Glomerular endothelial cell (primary cell): ENCODE results near the gene HLA-DQB2. TPM values are rescaled to one million over a fixed set of nuclear protein-coding genes. Genes with fewer than 3 reads are reported as not detected.
"Not testable (repeated sequence)": the region's sequence is repeated elsewhere in the genome, so short reads cannot be mapped to it uniquely, and the experiment has no call there.

Source experiments
- DNase-seq: peaks from one replicate; pipeline ENCODE4 v3.0.0-alpha.2; 2011; ENCODE audit warnings: low read depth, low spot score; ENCODE audit errors: extremely low read depth
- total RNA-seq: library from RNA; depleted of rRNA; stranded (reverse); fragments of >200 nt; gene quantifications from 2 replicates; pipeline ENCODE4 v1.2.3, GENCODE V29; 2015

Gene HLA-DQB2
- total RNA-seq: not detected in 2 replicates

DNA sequence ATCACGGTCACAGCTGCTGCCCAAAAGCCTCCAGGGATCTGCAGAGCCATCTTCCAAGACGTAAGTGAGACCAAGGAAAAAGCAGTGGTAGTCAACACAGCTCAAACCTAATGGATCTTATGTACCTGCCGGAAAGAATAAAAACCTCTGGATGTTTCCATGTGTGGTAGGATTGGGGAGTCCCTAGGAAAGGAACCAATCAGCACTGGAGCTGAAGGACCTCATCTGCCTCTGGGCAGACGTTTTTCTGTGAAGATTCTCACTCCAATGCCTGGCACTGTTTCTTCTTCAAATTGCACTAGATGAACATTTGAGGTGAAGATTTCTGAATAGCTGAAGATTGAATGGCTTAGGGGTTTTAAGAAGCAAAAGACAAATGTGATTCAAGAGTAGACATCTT, at the start of gene HLA-DQB2:
HLA-DQB2 (minus strand) TSS at position 112 of the 400 bp plus-strand sequence; CDS start at position 50, 62 bp downstream.
- DNase-seq: no peak

DNA sequence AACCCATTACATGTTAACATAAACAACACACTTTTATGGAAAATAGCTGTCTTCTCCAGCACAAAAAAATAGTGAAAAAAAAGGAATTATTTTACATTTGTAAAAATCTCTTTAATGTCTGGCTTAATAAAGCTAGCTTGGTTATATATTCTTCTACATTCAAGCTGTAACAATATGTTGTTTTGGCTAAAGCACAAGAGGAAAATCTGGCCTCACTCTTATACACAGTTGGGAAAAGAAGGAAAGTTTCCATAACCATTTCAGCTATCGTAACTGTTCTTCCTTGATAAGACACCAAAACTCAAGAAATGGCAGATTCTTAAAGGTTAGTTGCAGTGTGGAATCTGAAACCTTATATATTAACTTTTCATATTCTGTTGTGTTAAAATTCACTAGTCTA, 45.8 kb upstream of the HLA-DQB2 start:
- DNase-seq: no peak

DNA sequence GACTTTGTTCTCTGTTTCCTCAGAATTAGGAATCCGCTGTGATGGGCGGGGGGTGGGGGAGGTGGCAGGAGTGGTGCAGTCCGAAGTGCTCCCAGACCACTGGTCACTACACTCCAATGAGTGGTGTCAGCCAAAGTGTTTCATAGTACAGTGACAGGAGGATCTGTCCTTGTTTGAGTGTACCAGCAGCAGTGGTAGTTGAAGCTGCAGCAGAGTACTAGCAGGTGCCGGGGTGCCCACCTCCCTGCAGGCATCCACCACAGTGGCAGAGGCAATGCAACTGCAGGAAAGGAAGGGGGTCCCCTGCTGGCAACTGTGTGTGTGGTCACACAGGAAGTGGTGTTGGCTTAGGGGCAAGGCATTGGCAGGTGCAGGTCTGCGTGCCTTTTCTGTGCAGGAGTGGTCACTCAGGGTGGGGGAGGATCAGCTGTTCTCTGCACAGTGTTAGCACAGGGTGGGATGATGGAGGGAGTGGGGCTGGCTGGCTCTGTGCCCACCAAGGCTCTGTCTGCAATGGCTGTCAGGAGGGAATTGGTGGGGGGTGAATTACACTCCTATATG, 43.8 kb upstream of the HLA-DQB2 start:
- DNase-seq: no peak

DNA sequence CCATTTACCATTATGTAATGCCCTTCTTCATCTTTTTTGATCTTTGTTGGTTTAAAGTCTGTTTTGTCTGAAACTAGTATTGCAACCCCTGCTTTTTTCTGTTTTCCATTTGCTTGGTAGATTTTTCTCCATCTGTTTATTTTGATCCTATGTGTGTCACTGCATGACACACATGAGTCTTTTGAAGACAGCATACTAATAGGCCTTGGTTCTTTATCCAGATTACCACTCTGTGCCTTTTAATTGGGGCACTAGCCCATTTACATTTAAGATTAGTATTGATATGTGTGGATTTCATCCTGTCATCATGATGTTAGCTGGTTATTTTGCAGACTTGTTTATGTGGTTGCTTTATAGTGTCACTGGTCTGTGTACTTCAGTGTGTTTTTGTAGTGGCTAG, 42.1 kb upstream of the HLA-DQB2 start:
- DNase-seq: not testable (repeated sequence)

DNA sequence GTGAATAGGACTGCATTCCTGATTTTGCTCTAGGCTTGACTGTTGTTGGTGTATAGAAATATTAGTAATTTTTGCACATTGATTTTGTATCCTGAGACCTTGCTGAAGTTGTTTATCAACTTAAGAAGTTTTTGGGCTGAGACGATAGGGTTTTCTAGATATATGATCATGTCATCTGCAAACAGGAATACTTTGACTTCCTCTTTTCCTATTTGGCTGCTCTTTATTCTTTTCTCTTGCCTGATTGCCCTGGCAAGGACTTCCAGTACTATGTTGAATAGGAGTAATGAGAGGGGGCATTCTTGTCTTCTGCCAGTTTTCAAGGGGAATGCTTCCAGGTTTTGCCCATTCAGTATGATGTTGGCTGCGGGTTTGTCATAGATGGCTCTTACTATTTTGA, 40.1 kb upstream of the HLA-DQB2 start:
- DNase-seq: no peak

DNA sequence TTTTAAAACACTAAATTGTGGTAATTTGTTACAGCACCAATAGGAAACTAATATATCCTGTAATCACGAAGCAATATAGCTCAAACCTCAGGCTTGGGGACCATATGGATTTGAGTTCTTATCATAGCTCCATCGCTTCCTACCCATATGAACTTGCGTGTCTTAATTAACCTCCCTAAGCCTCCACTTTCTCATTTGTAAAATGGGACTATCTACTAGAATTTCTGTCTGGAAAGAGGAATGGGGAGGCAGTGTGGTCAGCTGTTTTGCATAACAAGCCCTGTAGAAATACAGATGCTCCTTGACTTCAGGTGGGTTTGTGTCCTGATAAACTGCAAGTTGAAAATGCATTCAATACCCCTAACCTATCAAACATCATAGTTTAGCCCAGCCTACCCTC, 36.4 kb upstream of the HLA-DQB2 start:
- DNase-seq: no peak

DNA sequence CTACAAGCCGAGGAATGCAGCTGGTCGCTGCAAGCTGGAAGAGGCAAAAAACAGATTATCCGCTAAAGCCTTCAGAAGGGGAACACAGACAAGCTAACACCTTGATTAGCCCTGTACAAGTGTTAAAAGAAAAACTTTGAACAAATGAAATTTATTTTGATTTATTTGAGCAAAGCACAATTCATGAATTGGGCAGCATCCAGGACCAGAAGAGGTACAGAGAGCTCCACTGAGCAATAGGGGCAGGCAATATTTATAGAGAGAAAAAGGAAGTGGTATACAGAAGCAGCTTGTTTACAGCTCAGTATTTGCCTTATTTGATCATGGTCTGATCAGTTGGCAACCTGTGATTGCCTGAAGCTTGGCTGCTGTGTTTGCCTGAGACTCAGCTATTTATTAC, 35.8 kb upstream of the HLA-DQB2 start:
- DNase-seq: no peak

DNA sequence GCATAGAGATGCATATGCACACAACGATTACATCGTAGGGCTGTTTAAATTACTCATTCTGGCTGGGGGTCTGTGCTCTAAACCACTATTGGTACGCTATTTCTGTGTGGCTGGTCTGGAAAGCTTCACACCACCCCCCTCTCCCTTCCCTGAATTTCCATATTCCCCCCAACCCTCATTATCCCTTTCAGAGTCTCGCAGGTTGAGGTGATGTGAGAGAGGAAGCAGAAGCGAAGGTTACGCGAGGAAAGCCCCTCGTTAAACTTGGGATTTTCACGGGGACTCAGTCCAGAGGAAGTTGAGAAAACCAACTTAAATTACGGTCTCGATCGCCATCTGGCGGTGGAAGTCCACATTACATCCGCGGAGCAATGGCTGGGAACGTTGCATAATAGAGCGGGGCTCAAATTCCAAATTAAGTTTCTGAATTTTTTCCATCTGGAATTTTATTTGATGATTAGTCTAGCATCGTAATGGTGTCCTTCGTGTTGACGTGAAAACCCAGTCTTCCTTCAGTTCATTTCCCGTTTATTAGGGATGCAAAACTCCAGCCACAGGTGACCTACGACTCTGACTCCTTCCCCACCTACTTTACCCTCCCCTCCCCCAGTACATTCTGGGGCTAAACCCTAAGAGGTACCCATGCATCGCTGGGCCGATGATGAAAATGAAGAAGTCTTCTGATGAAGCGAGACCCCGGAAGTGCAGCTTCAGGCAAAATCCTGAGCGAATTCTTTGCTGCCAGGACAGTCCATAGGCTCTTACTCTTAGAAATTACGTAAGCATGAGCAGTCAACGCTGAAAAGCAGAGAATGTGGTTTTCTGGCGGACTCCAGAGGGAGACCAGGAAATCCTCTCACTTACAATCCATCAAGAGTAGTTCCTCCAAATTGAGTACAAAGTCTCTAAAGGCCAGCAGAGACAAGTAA, 33.8 kb upstream of the HLA-DQB2 start:
- DNase-seq: no peak

DNA sequence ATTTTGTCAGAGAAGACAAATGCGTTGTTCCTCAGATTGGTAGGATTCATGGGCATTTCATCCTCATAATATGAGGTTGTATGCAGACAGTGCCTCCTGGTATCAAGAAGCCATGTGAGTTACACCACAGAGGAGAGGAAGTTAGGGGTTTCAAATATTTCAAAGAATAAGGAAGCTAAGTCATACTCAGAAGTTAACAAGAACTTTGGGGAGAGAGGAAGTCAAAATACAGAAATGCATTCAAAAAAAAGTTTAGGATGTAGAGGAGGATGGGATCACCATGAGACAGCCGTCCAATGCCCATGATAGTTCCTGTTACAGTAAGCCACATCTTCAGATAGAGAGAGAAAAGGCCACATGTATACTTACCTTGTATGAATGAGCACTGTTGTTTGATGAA, 31.2 kb upstream of the HLA-DQB2 start:
- no peak for DNase-seq

DNA sequence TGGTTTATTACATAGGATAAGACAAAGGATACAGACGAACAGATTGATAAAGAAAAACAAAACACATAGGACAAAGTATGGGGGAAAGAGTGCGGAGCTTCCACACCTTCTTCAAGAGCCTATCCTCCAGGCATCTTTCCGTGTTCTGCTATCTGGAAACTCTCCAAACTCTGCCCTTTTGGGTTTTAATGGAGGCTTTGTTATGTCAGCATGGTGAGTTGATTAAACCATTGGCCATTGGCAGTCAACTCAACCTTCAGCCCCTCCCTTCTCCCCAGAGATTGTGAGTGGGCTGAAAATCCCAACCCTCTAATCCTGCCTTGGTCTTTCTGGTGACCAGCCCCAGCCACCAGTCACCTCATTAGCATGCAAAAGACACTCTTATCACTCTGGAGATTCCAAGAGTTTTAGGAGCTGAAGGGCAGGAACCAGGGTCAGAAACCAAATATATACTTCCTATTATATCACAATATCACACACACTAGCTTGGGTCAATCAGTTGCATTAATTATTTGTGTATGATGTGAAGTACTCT, 29.6 kb upstream of the HLA-DQB2 start:
- no peak for DNase-seq

DNA sequence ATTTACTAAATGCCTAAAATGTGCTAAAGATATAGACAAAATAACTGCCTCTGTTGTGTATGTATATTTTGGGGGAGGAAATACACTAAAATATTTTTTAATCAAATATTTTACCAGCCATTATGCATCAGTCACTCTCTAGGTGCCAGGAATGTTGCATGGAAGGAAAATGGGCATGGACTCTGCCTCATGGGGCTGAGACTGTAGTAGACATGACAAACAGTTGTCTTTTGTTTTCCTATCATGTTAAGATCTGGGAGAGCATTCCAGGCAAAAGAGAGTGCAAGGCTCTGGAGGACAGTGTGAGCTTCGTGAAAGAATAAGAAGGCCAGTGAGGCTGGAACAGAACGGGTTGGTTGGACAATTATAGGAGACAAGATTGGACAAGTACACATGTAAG, 27.0 kb upstream of the HLA-DQB2 start:
- no peak for DNase-seq

DNA sequence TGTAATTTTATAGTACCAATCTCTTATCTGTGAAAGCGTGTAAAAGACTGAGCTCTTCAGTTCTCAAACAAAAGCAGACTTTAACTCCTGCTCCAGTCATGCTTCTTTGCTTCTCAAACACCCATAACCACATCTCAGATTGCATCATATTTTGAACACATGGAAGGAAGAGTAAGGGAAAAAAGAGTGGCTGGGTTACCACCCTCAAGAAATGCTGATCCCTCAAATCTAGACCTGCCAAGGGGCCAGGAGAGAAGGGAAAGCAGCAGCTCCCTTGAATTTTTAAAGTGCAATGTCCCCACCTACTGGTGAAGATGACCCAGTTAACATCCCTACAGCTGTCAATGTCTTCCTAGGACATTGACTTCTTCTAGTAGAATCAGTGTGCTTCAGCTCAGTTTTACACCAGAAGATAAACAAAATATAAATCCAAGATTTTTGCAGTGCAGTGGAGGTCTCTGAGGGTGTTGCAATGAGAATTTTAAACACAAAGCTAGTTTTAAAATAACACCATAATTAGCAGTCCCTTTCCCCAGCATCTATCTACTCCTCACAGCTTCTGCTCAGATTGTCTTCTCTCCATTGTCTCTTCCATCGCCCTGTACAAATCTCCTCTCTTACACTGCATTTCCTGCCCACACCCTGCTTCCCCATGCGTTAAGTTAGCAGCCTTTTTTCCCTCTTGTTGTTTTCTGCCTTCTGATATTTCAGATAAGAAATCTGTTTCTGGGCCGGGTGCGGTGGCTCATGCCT, 22.6 kb upstream of the HLA-DQB2 start:
- DNase-seq: no peak

DNA sequence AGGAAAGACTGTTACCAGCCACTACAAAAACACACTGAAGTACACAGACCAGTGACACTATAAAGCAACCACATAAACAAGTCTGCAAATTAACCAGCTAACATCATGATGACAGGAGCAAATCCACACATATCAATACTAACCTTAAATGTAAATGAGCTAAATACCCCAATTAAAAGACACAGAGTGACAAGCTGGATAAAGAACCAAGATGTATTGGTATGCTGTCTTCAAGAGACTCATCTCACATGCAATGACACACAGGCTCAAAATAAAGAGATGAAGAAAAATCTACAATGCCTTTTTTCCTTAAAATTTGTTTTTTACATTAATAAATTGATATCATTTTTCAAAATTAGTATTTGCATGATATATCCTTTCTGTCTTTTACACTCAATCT, 19.6 kb upstream of the HLA-DQB2 start:
- not testable (repeated sequence) for DNase-seq

DNA sequence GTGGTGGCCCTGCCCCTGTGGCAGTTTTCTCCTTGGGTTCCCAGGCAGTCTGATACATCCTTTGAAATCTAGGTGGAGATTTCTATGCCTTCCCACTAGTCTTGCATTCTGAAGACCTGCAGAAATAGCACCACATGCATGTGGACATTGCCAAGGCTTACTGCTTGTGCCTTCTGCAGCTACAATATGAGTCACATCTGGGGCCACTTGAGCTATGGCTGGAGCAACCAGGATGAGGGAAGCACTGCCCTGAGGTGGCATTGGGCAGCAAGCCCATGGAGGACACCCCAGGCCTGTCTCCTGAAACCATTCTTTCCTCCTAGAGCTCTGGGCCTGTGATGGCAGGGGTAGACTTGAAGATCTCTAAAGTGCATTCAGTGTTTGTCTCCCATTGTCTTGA, 15.7 kb upstream of the HLA-DQB2 start:
- DNase-seq: no peak

DNA sequence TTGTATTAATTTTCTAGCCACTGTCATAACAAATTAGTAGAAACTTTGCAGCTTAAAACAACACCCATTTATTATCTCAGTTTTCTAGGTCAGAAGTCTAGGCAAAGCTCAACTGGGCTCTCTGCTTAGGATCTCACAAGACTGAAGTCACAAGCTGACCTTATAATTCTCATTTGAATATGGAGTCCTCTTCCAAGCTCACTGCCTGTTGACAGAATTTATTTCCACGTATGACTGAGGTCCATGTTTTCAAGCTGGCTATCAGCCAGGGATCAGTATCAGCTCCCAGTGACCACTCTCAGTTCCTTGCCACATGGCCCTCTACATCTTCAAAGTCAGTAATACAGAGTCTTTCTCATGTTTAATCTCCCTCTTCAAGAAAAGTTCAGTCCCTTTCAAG, 11.7 kb upstream of the HLA-DQB2 start:
- DNase-seq: no peak

DNA sequence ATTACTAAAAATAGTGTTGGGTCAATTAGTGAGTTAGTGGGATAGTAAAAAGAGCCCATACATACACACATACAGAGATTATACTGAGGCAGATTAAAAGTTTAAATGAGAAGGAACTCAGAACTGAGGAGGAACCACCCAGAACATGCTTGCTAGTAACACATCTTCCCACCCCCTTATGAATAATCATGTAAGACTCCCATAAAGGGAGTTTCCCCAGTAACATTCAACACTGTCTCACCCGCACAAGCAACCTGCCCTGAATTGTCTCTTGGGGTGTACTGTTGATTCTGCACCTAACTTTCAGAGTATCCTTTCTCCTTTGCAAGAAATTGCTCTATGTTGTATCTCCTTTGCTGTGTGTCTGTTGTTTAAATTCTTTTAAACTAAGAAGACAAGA, 11.1 kb upstream of the HLA-DQB2 start:
- no peak for DNase-seq

DNA sequence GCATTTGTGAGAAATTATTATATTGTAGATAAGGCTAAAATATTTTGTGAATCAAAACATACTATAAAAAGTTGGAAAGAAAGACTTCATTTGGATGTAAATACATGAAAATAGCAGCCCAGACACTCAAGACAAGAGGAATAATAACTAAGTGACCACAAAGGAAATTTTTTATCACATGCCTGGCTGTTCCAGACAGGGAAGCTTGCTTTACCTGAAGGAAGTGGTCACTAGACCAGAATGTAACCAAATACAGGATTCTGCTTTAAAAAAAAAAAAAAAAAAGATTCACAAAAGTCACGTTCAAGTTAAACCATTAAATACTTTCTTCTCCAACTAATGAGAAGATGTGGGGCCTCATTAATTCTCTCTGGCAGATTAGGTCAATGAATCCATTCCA, 9.3 kb upstream of the HLA-DQB2 start:
- no peak for DNase-seq

DNA sequence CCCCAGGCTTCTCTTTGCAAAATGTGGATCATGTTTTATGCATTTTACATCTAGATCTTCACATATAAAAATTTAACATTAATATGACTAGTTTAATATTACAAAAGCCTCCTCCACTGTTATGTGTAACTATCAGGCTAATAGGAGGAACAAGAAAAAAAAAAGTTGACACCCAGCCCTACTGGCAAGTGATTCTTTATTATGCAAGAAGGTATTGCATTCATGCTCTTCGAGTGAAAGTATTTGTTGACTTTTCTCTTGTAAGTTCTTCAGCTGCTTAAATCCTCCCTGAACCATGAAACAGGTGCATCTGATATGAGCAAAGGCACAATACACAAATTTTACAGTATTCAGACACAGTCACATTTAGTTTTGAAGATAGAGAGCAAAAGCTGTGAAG, 716 bp upstream of the HLA-DQB2 start:
- no peak for DNase-seq

DNA sequence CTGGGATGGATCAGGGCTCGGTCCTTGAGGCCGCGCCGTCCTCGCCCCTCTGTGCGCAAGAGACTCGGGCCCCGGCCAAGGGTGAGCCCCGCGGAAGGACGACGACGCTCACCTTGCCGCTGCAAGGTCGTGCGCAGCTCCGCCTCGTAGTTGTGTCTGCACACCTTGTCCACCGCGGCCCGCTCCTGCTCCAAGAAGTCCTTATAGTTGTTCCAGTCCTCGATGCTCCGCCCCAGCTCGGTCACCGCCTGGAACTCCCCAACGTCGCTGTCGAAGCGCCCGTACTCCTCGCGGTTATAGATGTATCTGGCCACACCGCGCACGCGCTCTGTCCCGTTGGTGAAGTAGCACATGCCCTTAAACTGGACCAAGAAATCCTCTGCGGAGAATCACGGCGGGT, 1.8 kb downstream of the HLA-DQB2 start:
- no peak for DNase-seq

DNA sequence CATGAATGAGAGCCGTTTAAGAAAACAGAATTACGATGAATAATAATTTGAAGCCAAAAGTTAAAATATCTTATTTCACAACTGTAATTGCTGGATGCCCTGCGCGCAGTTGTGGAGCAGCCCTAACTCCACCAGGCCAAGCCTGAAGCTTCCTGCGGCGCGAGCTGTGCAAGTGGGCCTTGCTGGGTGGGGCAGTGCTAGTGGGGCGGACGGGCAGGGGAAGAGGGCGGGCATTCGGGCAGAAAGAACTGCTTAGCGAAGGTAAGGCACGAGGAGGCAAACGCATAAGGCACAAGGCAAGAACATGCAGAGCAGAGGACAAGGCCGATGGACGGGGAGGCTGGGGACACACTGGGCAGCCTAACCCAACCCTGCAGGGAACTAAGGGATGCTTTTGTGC, 2.3 kb downstream of the HLA-DQB2 start:
- no peak for DNase-seq

DNA sequence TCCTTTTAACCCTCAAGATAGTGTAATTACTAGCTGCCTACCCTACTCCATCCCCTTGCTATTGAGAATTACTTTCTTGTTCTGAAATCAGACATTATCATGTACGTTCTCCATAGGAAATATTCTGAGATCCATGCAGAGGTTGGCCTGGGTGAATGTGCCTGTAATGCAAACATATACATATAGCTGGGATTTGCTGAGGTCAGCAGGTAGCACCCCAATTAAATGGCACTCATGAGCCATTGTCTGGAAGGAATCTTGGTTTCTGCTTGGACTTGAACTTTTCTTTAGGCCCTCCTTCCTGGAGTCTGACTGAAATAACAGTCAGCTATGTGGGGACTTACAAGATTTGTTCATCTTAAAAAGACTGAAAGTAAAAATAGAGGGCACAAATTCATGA, 3.7 kb downstream of the HLA-DQB2 start:
- no peak for DNase-seq
